ENCODE measurements around the gene C9orf78.

The C9orf78 gene

GRCh38 chr9:129867136-129868022 lies 32.3 kb upstream of the C9orf78 start:
- DNase-seq, result no peak

DNA sequence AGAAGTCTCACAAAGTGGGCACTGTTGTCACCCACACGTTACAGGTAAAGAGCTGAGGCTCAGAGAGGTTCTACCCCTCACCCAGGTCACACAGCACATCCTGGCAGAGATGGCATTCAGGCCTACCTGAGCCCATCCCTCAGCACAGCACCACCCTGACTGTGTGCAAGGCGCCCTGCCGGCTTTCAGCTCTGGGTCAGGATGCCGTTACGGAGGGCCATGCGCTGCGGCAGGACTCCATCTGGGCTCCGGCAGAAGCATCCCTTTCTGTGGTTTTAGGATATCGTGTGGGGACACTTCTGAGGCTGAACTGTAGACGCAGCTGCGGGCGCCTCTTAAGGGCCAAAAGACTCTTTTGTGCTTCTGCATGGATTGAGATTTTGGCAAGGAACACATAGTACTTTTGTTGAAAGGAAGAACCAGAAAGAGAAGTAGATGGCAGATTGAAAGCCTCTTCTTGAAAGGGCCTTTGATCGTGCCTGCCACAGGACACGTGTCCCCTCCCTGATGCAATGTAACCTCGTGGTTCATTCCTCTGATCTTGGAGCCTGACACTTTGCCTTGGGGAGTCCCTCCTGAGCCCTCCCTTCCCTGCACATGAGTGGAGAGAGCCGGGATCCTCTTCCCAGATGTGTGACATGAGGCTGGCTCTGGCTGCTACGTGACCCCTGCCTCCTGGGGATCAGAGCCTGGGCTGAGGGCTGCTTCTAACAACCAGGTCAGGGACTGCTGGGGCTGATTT lies 31.5 kb upstream of the C9orf78 start:
- DNase-seq, result no peak

DNA sequence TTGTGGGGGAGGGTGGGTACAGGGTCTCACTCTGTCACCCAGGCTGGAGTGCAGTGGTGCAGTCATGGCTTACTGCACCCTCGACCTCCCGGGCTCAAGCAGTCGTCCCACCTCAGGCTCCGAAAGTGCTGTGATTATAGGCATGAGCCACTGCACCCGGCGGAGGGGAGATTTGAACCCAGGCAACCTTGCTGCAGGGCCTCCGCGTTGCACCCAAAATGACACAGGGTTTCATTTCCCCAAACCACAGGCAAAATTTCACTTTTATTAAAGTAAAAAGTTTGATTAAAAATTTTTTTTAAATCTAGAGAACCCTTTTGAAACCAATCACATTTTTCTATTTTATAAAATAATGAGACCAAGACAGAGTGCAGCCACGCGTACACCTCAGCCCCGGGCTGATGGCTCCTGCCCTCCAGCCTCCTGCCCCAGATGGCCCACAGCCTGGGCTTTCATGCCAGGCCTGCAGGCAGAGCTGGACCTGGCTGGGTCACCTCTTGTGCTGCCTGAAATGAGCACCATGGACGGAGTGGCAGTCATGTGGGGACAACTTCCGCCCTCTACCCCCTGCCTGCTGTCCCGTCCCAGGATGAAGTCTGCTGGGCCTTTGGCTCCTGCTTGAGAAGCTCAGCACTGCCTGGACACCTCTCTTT lies 30.7 kb upstream of the C9orf78 start:
- DNase-seq, result no peak

GRCh38 chr9:129864991-129865647 lies 30.0 kb upstream of the C9orf78 start:
- DNase-seq, result no peak

DNA sequence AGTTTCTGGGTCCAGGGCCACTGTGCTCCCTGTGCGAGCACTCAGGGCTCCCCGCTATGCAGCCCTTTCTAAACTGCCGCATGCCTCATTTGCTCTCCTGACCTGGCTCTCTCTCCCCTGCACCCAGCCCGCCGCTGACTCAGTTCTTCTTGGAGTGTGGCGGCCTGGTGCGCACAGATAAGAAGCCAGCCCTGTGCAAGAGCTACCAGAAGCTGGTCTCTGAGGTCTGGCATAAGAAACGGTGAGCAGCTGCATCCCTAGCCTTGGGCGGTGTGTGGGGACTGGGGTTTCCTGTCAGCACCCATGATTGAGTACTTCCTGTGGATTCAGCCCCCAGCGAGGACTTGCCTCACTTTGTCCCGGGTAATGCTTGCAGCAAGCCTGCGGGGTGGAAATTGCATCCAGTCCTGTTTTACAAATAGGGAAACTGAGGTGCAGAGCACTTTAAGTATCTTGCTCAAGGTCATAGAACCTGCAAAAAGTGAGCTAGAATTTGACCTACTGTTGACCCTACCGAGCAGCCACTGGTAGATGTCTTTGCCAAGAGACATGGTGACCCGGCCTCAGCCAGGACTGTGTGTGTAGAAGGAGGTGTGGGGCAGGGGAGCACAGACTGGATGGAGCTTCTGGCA lies 28.1 kb upstream of the C9orf78 start:
- peak; percentile 42 for DNase-seq

- DNase-seq, result no peak
Measured at GRCh38 chr9:129861447-129861827, 26.4 kb upstream of the C9orf78 start.

DNA sequence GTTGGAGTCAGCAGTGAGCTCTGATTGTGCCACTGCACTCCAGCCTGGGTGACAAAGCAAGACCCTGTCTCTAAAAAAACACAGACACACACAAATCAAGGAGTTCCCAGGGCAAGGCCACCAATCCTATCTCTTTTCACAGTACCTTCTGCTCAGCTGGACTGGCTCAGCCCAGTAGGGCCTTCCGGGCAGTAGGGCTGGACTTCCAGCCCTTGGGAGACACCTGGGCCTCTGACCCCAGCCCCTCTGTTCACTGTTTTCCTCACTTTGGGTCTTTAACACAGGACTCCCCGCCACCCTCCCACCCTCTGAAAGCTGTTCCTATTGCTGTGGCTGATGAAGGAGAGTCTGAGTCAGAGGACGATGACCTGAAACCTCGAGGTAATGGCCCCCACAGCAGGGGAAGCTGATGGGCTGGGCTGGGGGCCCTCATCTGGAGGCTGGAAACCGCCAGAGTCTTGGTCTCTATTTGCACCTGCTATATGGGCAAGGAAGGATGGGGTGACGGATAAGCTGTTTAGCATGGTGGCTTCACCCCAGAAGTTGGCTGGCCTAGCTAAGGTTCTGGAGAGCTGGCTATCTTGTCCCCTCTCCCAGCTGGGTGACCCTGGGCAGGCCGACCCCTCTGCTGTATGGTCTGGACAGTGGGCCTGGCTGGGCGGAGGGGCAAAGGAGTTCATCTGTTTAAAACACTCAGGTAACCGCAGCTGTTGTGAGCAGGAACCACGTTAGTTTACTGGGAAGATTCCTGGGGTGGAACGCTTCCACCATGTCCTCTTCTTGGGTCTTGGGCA lies 25.8 kb upstream of the C9orf78 start:
- DNase-seq, result no peak

DNA sequence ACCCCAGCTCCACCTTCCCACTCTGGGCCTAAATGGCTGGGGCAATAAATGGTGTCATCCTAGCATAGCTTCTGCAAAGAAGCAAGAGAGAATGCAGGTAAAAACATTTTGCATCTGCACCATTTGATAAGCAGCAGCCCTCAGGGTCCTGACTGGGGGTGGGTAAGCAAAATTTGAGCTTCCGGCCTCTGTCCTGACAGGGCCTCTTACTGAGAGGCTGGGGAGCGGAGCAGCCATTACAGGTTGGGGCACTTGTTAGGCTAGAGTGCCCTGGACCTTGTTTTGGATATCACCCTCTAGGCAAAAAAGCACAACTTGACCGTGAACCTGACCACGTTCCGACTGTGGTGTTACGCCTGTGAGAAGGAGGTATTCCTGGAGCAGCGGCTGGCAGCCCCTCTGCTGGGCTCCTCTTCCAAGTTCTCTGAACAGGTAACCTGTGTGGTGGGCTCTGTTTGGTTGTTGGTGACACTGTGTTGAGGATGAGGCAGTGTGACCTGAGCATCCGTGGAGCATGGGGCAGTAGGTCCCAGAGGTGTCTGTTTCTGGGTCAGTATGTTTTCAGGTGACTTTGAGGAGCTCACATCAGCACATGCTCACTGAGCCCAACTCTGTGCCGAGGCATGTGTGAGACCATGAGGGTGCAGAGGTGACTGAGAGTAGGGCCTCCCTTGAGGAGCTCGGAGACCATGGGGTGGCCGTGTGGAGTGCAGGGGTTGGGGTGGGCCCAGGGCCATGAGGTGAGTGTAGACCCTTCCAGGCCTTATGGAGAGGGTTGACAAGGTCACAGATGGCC lies 23.3 kb upstream of the C9orf78 start:
- no peak for DNase-seq

DNA sequence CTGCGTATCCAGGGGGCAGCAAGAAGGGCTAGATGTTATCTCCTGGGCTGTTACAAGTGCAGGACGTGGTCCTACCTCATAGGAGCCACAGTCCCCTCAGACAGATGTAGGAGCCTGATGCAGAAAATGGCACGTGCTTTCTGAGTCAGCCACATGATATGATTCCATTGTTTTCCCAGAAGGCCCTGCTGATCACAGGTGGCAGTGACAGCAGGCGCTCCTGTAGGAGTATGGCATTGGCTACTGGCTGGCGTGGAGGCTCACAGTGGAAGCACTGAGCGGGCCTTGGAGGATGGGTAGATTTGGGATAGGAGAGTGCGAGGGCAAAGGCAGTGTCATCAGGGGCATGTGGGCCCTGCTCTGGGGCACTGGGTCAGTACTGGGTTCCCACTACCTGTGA lies 22.1 kb upstream of the C9orf78 start:
- DNase-seq, result no peak

GRCh38 chr9:129854588-129855110 lies 19.6 kb upstream of the C9orf78 start:
- DNase-seq, result no peak

GRCh38 chr9:129853614-129854013 lies 18.5 kb upstream of the C9orf78 start:
- DNase-seq, result no peak

GRCh38 chr9:129852579-129852978 lies 17.5 kb upstream of the C9orf78 start:
- no peak for DNase-seq

DNA sequence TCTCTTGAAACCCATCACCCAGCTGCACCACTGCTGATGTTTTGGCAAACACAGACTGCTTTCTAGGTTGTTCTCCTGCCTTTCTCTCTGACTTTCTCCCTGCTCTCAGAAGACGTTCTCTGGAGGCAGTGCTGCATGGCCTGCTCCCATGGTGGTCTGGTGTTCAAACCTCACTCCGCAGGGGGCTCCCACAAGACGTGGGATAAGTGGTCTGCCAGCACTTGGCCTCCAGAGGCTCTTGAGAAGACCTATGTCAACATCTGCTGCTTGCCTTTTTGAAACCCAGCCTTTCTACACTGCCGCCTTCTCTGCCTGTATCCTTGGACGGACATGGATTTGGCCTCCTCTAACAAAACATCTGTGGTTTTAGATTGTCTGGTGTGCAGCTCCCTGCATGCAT lies 16.7 kb upstream of the C9orf78 start:
- DNase-seq, result no peak

DNA sequence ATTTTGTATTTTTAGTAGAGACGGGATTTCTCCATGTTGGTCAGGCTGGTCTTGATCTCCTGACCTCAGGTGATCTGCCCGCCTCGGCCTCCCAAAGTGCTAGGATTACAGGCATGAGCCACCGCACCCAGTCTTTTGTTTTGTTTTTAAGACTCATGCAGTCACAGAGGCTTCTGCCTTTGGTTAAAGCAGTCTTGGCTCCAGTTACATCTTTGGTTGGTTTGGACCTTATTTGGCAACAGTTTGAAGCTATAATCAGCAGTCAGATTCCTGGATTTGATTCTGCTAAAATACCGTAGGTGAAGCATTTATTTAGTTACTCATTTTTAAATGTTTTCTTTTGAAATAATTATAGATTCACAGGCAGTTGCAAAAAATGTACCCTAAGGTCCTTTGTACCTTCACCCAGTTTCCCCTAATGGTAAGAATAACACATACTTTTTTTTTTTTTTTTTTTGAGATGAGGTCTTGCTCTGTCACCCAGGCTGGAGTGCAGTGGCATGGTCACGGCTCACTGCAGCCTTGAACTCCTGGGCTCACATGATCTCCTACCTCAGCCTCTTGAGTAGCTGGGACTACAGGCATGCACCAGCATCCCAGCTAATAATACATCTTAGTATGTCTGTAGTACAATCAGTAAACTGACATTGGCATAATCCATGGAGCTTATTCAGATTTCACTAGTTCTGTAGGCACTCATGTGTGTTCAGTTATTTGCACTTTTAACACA lies 15.9 kb upstream of the C9orf78 start:
- DNase-seq, result no peak

DNA sequence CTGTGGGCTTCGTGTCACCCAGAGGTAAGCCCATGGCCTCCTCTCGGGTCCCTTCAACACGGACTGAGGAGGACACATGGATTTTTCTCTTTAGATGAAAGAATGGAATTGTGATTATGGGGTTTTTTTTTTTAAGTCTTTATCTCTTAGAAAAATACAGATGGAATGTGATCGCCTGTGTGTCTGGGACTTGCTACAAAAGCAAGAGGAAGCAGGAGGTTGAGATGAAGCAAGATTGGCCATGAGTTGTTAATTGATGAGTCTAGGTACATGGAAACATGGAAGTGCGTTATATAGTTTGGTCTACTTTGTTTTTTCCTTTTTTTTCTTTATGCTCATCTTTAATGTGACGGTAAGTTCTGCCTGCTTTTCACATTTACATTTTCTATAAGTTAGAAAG lies 14.8 kb upstream of the C9orf78 start:
- DNase-seq, result no peak

GRCh38 chr9:129848712-129849441 lies 13.8 kb upstream of the C9orf78 start:
- DNase-seq, result no peak

- DNase-seq, result no peak
Measured at GRCh38 chr9:129845373-129845772, 10.3 kb upstream of the C9orf78 start.

DNA sequence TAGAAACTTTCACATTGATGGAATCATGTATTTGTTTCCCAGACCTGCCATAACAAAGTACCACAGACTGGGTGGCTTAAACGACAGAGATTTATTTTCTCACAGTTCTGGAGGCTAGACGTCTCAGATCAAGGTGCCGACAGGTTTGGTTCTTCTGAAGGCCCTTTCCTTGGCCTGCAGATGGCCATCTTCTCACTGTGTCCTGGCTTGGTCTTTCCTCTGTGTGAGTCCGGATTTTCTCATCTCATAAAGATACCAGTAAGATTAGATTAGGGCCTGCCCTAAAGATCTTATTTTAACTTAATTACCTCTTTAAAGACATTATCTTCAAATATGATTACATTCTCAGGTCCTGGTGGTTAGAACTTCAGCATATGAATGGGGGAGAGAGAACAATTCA lies 6.0 kb upstream of the C9orf78 start:
- DNase-seq, result no peak

DNA sequence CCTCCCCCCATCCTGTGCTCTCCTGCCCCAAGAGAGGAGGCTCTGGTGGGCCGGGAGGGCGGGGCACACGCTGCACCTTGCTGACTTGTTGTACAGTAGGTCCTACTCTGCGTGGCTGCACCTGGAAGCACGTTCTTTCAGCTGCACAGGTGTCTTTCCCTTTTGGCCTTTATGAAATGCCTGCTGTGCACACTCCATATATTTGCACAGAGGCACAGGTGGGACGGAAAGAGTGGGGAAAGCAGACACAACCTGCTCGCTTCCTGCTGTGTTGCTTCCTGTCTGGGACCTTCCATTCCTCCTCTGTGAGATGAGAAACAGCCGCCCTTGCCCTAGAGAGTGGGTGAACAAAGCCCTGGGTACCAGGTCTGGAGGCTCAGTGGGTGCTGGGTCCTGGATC lies 5.0 kb upstream of the C9orf78 start:
- DNase-seq, result no peak

Data from activated T-cell treated with anti-CD3 and anti-CD28 coated beads for 4 hours (primary cell).